Activated naive CD8-positive, alpha-beta T cell treated with anti-CD3 and anti-CD28 coated beads, Interleukin-2, amount 50 U/mL, for 16 hours (primary cell): ENCODE data around the gene TAF4B.

ENCODE experiments used
- DNase-seq: peaks from one replicate; pipeline ENCODE4 v3.0.0-alpha.2; 2020; ENCODE audit warnings: low read depth, low spot score

Gene TAF4B

DNA sequence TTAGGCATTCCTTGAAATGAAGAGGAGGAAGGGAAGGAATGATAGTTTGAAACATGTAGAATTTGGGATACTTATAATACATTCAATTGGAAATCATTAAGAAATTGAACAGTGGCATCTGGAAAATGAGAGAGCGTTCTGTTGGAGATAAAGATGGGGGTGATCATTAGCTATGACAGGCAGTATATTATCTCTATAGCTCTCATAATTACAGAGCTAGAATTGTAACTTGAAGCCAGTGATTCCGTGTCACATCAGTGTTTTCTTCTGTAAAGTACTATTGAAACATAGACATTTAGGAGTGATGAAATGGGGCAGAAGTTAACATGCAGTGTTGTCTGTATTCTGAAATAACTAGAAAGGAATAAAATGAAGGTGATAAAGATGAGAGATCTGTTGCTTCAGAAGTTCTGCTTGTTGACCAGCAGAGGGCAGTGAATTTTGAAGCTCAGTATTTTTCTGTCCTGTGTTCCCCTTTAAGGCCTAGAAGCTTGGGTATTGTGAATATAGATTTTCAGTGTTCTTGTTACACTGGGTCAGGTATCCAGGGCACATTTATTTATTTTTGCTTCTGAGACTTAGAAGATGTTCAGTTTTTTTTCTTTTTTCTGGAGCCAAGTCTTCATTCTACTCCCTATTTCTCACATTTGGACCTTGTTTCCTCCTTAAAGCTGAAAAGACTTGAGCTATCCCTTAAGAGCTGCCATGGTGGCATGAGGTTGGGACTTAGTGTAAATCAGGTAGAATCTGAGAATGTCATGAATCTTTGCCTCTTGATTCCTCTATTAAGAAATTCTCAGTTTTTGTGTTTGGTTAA, 157.4 kb downstream of the TAF4B start:
- no peak for DNase-seq

DNA sequence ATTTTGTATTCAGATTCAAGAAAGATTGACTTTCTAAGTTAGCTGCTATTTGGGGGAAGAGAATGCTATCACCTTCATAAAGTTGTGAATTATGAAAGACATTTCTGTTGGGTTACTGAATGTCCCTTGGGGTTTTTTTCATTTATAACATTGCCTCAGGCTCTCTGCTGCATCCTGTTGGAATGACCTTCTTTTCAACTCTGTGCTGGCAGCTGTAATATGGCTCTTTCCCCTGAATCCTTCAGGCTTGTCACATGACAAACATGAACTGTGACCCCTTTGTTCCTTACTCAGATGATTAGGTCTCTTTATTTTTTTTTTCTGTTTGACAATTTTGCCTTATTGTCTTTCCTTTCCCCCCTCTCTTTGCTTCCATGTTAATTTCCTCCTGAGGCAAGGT, 159.8 kb downstream of the TAF4B start:
- DNase-seq: no peak

DNA sequence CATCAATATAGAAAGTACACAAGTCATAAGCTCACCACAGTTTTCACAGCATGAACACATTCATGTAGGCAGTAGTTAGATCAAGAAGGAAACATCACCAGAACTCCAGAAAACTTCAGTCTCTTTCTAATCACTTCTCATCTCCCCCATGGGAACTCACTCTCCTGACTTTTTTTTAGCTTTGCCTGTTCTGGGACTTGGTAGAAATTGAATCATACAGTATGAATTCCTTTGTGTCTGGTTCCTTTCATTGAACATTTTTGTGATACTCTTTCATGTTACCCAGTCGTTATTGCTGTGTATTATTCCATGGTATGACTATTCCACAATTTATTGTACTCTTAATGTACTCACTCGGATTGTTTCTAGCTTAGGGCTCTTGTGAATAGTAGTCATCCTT, 160.2 kb downstream of the TAF4B start:
- no peak for DNase-seq

DNA sequence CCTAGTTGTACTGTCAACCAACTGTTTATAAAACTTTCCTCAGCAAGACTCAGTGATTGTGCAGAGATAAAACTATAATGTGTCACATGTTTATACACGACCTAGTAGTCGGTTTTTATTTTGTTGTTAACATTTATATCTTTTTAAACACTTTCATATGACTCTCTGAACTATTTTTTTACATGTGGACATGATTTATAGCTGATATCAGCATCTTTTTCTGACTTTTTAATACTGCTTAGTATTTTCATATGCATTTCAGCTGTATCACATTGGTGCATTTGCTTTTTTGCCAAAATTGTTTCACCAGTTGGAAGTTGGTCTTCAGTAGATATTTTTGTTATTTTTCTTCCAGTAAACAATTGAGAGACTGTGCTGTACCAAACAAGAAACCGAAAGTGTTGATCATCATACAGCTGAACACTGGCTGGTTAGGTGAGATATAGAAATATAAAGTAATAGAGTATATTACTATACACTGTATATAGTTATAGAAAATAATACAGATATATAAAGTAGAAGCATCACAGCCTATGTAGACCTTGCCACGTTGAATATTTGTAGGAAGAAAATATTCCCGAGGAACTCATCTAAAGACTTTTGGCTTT, 167.9 kb downstream of the TAF4B start:
- DNase-seq: no peak

DNA sequence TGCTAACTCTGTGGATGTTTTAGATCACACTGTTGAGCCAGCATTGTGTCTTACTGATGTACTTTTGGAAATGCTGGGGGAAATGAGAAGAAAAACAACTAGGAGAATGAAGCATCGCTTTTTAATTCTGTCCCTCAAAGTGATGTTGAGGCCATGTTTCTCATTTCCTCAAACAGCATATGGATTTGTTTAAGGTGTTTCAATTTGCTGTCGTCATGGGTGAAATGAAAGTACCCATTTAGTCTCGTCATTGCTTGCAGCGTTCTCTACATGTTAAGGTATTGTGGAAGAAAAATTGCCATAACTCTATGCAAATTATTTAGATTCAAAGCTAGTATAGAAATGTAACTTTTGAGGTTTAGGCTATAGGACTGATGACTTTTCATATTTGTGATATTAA, 170.8 kb downstream of the TAF4B start:
- DNase-seq: no peak

DNA sequence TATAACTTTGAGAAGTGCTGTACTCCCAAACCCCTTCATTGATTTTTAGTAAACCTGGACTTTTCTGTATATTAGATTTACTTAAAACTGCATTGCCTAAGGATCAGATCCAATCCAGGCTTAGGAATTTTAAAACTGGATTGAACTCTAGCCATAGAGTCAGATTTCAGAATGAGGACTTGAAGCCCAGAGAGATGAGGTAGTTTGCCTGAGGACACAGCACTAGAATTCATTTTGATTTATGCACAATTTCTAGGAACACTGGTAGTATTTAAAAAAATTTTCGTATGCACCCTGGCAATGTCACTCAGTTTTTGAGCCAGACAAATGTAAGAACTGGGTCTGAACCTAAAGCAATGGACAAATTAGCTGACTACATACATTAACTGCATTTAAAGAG, 177.2 kb downstream of the TAF4B start:
- no peak for DNase-seq

DNA sequence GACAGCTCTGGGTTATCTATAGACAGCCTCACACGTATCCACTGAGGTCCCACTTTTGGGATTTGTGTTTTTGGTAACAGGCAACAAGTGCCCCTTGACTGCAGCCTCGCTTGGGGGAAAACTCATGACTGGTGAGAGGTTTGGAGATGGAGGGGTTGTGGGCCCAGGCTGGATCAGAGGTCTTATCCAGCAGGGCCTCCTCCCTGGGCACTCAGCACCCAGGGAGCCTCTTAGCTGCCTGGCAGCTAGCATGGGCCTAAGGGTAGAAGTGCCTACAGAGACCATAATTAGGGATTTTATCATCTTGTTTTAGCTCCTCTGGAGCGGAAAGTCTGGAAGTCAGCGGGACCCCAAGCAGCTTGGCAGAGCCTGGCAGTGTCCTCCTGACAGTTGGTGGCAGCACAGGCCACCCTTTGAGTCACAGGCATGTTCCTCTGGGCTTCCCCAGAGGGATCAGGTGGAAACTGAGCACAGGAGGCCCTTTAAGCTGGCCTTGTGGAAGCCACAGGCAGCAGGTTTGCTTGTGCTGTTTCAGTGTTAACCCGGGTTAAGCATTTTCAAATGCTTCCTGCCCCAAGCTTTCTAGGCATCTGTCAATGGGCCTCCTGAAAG, 179.1 kb downstream of the TAF4B start:
- no peak for DNase-seq

DNA sequence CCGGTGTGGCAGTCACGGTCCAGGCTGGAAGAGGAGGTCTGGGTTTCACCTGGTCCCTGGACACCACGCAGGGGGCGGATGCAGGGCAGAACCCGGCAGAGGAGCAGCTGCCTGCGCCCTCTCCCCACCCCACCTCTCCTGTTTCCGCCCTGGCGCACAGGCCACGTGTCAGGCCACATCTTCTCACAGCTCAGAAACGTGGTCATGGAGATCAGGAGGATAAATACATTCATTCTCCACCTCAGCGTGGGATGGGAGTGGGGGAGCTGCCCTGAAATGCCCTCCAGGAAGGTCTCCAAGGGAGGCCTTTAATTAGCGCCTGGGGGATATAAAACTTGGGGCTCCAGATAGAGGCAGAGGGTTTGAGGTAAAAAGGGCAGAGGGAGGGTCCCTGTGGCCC, 180.1 kb downstream of the TAF4B start:
- no peak for DNase-seq

DNA sequence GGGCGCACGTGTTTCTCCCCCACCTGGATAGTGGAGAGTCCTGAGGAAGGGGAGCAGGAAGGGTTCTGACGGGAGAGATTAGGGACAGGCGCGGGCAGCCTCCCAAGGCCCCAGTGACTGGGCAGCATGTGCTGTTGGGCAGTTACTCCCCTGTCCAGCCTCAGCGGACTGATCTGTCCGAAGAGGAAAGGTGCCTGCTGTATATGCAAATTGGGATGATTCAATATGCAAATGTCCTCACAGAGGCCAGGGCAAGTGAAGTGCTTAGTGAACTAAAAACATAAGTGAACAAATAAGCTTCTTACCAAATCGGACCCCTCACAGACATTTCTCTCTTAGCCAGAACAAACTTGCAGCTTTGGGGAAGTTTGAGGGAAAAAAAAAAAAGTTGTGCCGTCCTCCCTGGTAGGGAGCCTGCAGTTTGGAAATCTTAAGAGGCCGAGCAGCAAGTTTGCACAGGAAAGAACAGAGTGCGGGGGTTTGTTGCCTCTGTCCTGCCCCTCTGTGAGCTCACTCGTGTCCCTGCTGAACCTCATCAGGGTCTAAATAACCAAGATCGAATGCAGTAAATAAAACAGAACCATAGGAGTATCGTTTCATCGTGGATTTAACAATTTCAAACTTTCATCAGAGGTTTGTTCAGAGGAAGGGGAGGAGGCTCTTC, 180.7 kb downstream of the TAF4B start:
- DNase-seq: no peak

DNA sequence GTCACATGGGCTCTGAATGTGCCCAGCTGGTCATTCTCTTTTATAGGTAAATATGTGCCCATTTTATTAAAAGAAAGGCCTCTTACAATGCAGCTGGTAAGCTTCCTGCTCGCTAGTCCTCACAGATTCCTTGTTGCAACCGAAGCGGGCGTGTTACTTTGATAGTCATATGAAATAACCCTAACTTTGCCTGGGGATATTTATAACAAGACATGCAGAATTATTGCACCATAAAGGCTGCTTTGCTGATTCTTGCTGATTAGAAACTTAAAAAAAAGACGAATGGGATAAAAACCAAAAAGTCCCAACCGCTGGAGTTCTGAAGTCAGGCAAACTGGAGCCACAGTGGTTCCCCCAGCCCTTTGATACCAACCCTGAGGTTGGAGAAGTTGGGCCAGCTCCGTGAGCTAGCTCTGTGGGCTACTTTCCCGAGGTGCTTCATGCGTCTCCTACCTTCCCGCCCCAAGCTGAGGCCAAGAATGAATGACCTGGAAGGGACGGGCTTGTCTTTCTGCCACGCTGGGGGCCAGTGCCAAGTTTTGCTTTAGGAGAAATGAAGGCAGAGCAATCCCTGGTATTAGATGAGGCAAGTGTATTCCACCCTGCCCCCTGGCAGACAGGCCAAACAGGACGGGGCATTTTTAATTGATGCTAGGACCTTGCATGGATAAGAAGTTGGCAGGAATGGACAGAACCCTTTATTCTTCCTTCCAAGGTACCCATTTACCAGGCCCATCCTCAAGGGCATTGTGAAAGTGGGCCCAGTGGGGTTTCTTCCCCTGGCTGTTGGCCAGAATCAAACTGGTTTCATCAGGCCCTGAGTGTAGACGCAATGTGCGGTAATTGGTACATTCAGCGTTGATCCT, 181.7 kb downstream of the TAF4B start:
- DNase-seq: no peak

DNA sequence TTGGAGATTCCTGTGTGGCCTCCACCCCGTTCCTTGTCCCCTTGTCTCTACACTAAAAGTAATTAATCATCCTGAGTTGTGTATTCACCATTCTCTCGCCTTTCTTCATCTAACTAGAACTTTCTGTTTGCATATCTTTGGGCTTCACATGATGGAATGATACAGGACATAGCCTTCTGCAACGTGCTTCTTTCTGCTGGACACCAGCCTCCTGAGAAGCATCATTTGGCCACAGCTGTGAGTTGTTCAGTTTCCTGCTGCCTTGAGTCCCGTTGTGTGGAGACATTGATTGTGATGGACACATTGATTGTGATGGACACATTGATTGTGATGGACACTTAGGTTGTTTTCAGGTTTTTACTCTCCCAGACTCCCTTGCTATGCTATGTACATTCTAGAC, 182.8 kb downstream of the TAF4B start:
- DNase-seq: no peak

DNA sequence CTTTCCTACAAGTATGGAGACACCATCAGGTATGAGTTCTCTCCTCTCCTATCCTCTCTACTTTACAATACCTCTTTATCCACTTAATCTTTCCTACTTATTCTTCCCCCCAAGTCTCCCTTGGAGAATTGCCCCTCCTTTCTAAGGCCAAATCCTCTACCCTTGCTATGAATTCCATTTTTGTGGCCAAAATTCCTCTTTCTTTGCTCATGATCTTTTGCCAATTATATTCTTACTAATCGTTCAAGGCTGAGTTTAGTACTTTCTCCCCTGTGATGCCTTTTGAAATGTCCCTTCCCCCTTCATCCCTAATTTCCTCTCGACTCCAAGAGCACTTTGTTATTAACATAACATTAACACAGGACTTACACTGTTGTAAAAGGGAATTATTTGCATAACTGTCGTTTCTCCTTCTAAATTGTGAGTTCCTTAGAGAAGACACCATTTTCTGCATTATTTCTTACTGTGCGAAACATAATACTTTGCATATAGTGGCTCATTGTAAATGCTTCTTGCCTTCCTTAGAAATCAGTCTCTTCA, 188.7 kb downstream of the TAF4B start:
- no peak for DNase-seq

DNA sequence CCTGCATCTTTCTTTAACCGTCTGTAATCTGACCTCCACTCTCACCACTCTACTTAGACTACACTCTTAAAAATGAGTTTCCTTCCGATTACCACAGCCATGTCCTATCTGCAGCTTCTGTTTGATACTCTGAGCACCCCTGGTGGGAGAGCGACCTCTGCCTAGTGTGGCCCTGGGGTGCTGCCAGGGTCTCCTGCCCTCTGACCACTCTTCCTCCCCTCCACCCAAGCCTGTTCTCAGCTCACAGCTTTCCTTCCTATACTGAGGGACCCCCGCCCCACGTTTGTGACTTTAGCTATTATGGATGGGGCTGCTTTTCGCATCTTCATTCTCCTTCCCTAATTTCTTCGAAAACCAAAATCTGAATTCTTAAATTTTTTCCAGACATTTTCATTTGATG, 189.4 kb downstream of the TAF4B start:
- DNase-seq: no peak

DNA sequence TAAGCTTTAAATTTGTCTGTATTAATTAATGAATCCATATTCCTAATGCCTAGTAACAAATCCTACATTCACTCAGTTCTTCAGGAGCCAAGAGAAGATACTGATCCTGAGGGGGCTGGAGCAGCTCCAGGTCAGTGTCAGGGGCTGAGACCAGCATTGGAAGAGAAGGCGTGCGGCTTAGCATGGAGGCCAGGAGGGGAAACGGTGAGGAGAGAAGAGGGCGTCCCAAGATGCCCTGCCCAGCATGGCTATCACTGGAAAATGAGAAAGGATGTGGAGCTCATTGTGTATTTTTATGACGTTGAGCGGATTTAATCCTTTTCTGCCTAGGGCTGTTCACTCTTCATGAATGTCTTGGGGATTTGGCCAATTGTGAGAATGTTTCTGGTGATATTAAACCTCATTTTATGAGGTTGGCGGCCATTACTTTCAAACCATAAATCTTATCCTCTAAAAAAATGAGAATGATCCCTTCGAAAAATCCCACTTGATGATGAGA, 190.5 kb downstream of the TAF4B start:
- DNase-seq: no peak

DNA sequence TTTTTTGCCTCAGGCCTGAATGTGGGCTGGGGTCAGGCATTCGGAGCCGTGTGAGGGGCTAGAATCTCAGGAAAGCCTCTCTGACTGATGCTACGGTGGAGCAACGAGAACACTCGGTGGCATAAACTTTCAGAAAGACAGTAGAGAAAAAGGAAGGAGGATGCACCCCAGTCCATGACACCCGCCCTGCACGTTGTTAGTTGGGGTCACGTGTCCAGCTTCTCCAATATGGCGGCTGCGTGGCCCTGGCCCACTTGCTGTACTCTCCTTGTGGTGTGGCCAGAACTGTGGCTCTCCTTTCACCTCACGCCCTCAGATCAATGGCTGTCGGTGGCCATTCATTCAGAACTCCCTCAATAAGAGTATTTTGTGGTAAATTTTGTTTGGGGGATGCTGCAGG, 190.9 kb downstream of the TAF4B start:
- DNase-seq: no peak

DNA sequence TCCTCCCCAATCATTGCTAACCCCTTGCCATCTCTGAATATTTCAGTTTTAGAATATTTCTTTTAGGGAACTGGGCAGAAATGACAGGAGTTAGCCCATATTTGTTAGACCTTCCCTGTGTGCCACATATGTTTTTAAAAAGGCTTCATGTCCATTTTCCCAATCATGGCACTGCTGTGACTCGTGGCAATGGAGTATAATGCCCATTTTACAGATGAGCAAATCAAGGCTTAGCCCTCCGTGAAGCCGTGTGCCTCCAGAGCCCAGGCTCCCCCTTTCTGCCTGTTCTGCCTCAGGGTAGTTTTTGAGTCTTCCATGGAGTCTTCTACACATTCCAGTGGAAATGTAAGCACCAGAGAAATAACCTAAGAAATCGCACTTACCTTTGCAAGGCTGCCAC, 192.0 kb downstream of the TAF4B start:
- DNase-seq: no peak

DNA sequence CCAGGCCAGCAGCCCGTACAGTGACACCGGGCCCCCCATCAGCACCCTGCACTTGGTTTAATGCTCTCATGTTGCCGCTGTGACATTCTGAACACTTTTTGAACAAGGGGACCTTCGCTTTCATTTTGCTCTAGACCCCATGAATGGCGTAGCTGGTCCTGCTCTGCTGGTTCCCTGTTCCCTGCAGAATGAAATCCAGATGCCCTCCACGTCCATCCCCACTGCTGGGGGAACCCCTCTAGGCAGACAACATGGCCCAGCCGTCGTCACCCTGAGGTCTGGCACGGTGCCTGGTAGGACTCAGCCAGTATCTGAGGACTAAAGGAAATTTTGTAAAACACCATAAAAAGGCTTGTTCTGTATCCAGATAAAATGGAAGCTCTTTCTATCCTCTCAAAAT, 193.5 kb downstream of the TAF4B start:
- no peak for DNase-seq

DNA sequence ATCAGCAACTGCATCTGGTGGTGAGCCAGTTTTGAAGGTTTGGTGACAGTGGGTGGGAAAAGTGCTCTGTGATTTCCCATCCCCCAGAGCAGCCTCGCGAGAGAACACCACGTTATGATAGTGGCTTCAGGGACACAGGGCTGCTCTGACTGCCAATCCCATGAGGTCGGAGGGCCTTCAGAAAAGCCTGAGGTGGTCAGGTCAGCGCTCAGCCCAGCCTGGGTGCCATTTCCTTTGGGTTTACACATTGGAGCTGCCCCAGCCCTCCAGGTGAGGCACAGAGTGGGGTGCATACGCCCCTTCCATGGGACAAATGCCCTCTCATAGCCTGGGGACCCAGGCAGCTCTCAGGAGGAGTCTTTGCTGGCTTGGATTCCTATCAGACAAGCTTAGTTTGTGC, 195.3 kb downstream of the TAF4B start:
- DNase-seq: no peak

DNA sequence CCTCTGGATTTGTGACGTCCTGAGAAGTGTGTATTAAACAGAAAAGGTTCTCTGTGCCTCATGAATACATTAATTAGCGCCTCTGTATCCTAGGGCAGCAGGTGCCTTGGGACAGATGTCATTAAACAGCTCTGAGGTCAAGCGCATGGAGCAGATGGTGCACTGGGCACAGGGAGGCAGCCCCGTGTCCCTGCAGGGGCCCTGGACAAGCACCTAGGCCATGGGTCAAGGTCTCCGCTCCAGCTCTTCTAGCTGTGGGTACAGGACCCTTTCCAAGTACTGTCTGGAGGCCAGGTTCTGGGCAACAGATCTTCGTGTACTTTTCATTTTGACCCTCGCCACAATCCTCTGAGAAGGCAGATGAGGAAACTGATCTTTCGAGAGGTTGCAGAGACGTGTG, 195.7 kb downstream of the TAF4B start:
- no peak for DNase-seq

DNA sequence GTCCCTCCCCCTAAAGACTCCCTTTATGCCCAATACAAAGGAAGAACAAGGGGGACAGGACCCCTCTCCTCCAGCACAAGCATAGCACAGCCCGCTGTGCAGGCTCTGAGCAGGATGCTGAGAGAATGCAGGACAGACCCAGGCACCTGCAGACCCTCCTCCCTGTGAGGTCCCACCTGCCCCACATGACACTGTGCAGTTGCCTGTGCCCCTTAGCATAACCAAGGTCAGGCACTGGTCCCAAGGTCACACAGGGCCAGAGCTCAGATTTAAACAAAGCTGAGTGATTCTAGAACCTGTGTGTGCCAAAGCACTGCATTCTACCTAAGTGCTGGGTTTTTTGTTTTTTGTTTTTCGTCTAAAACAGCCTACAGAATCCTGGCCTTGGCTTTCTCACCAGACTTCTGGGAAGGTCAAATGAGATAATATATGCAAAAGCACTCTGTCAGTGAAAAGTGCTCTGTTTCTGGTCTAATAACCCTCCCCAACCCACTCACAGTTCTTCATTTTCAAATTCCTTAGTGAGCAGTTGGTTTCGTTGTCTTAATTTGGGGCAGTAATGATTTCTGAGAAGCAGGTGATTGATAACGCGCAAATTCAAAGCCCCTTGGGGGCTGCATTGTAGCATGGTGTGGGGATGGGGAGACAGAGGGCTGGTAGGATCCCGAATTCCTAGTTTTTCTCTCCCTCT, 196.4 kb downstream of the TAF4B start:
- no peak for DNase-seq
